Activated CD4-positive, alpha-beta memory T cell treated with anti-CD3 and anti-CD28 coated beads for 36 hours (primary cell): ENCODE results near the gene SLC18A2. TPM values are rescaled to one million over a fixed set of nuclear protein-coding genes. Genes with fewer than 3 reads are reported as not detected.

Experiments
- CTCF ChIA-PET: fragments of 350-600 bp; sonication (Branson Sonifier 250); formaldehyde crosslinking; loops from one replicate; lab custom pipeline; 2021; ENCODE audit warnings: antibody characterized with exemption, inconsistent platforms; lab: Charles Lee
- POLR2A ChIA-PET: fragments of 350-600 bp; sonication (Branson Sonifier 250); formaldehyde crosslinking; loops from one replicate; lab custom pipeline; 2021; ENCODE audit warnings: antibody characterized with exemption; lab: Charles Lee
- DNase-seq: peaks from one replicate; pipeline ENCODE4 v3.0.0-alpha.2; 2020
- H3K27ac Mint-ChIP-seq: one replicate; pipeline ENCODE4 v1.8.0; 2021; ENCODE audit warnings: mixed read lengths
- H3K27me3 Mint-ChIP-seq: one replicate; pipeline ENCODE4 v1.8.0; 2021; ENCODE audit warnings: mixed read lengths
- H3K36me3 Mint-ChIP-seq: one replicate; pipeline ENCODE4 v1.8.0; 2021; ENCODE audit warnings: mixed read lengths
- H3K4me1 Mint-ChIP-seq: one replicate; pipeline ENCODE4 v1.8.0; 2021; ENCODE audit warnings: low read depth, mixed read lengths
- H3K4me3 Mint-ChIP-seq: one replicate; pipeline ENCODE4 v1.8.0; 2021; ENCODE audit warnings: mild to moderate bottlenecking, mixed read lengths
- H3K9me3 Mint-ChIP-seq: one replicate; pipeline ENCODE4 v1.8.0; 2021; ENCODE audit warnings: mixed read lengths
- intact Hi-C: fragments of 100-400 bp; cut with micrococcal nuclease; formaldehyde crosslinking; loops from one replicate; pipeline ENCODE4 v1.15.1; 2023
- total RNA-seq, 2 experiments: library from RNA; stranded (reverse); gene quantifications; one replicate each; pipeline ENCODE4 v1.2.3, GENCODE V29; 2021

SLC18A2 gene
- total RNA-seq, 2 experiments from 2014 or later = not detected

GRCh38 chr10:117239721-117240620 is 943 bp upstream of the SLC18A2 start:
- ChIA-PET CTCF (no interaction called here), POLR2A (no interaction called here)
- intact Hi-C loops = no loop called here
- no peak overlapping the region for H3K4me3 Mint-ChIP-seq
- H3K4me1 Mint-ChIP-seq = peaks cover 3% of the 10 kb centered on the region
- H3K27me3 Mint-ChIP-seq = peaks cover 32% of the 10 kb centered on the region
- no peaks in the 10 kb centered on the region for H3K9me3 Mint-ChIP-seq
- no peak for DNase-seq
- no peak overlapping the region for H3K27ac Mint-ChIP-seq
- H3K36me3 Mint-ChIP-seq = no peaks in the 10 kb centered on the region

DNA sequence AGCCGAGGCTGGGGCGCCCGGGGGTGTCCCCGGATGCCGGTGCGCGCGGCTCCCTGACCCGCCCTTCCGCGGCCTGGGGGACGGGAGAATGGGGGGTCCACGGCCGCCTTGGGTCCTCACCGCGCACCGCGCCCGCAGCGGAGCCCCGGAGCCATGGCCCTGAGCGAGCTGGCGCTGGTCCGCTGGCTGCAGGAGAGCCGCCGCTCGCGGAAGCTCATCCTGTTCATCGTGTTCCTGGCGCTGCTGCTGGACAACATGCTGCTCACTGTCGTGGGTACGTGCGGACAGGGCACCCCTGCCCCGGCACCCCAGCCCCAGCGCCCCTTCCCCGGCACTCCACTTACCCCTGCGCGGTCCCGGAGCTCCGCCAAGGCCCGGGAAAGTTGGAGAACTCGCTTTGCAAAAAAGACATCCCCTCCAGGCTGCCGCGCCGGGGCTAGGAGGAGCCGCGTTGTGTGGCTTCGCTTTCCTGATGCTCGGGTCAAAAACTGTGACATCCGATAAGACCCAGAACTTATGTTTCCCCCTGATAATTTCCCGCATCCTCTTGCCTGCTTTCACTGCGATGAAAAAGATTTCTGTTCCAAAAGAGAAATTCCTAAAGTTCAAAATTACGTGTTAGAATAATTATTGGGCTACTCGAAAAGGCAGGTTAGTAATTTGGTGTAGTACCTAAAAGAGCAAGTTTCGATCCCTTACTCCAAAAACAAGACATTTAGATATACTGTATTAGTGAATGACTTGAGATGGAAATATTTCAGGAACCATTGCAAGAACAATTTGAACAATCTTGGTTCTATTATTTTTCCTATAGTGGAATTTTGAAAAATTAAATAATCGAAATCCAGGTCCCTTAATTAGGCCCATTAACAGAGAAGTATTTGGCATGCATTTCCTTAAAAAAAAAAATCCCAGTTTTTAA is 888 bp downstream of the SLC18A2 start:
- Mint-ChIP-seq H3K36me3 (no peaks in the 10 kb centered on the region), H3K9me3 (no peaks in the 10 kb centered on the region), H3K4me3 (no peak overlapping the region), H3K4me1 (peaks cover 3% of the 10 kb centered on the region), H3K27me3 (peaks cover 37% of the 10 kb centered on the region), H3K27ac (no peak overlapping the region)
- POLR2A ChIA-PET = no interaction called here
- CTCF ChIA-PET = interaction anchor here (1.9 kb wide), 1 partner anchor 25 kb away, joined by 10 read pairs; no protein-coding TSS in a partner anchor
- intact Hi-C loops = no loop called here
- no peak for DNase-seq

DNA sequence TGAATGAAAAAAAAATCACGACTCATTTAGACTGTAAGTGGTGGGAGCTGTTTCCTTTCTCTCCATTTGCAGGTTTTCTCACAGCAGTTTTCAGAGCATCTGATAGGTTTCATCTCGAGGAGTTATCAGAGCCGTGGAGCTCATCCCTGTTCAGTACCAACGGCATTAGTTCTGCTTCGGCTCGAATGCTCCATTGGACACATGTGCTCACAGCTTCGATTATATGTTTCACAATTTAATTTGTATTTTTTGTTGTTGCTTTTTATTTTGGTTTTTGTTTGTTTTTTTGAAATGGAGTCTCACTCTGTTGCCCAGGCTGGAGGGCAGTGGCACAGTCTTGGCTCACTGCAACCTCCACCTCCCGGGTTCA is 1.5 kb downstream of the SLC18A2 start:
- Mint-ChIP-seq H3K27ac (no peak overlapping the region), H3K9me3 (no peaks in the 10 kb centered on the region), H3K4me3 (no peak overlapping the region), H3K4me1 (peaks cover 4% of the 10 kb centered on the region), H3K27me3 (peaks cover 42% of the 10 kb centered on the region), H3K36me3 (no peaks in the 10 kb centered on the region)
- intact Hi-C loops = no loop called here
- POLR2A ChIA-PET = no interaction called here
- CTCF ChIA-PET = interaction anchor here (1.9 kb wide), 1 partner anchor 26 kb away, joined by 10 read pairs; no protein-coding TSS in a partner anchor
- no peak for DNase-seq

- no peak overlapping the region for H3K27ac Mint-ChIP-seq
- ChIA-PET POLR2A (no interaction called here), CTCF (interaction anchor here (0.8 kb wide), 1 partner anchor 31 kb away, joined by 3 read pairs; no protein-coding TSS in a partner anchor)
- H3K27me3 Mint-ChIP-seq = peaks cover 43% of the 10 kb centered on the region
- peaks cover 2% of the 10 kb centered on the region for H3K4me1 Mint-ChIP-seq
- DNase-seq = no peak
- H3K4me3 Mint-ChIP-seq = no peak overlapping the region
- H3K9me3 Mint-ChIP-seq = no peaks in the 10 kb centered on the region
- H3K36me3 Mint-ChIP-seq = no peaks in the 10 kb centered on the region
- intact Hi-C loops = no loop called here
Observed at GRCh38 chr10:117246997-117247671, 6.2 kb downstream of the SLC18A2 start.

GRCh38 chr10:117248750-117249465 is 8.0 kb downstream of the SLC18A2 start:
- Mint-ChIP-seq H3K27ac (no peak overlapping the region), H3K4me1 (peaks cover 2% of the 10 kb centered on the region), H3K36me3 (no peaks in the 10 kb centered on the region), H3K9me3 (no peaks in the 10 kb centered on the region), H3K4me3 (no peak overlapping the region), H3K27me3 (peaks cover 34% of the 10 kb centered on the region)
- DNase-seq = no peak
- intact Hi-C loops = no loop called here
- CTCF ChIA-PET = interaction anchor here (1.3 to 2.5 kb wide), 2 partner anchors 32 to 74 kb away, joined by 5 to 17 read pairs; no protein-coding TSS in a partner anchor
- POLR2A ChIA-PET = no interaction called here

GRCh38 chr10:117249493-117250093 is 8.7 kb downstream of the SLC18A2 start:
- no peaks in the 10 kb centered on the region for H3K36me3 Mint-ChIP-seq
- H3K4me3 Mint-ChIP-seq = no peak overlapping the region
- H3K4me1 Mint-ChIP-seq = peaks cover 2% of the 10 kb centered on the region
- intact Hi-C loops = no loop called here
- H3K27ac Mint-ChIP-seq = no peak overlapping the region
- no peak for DNase-seq
- H3K9me3 Mint-ChIP-seq = no peaks in the 10 kb centered on the region
- ChIA-PET POLR2A (no interaction called here), CTCF (interaction anchor here (1.3 to 2.5 kb wide), 2 partner anchors 33 to 75 kb away, joined by 5 to 17 read pairs; no protein-coding TSS in a partner anchor)
- peaks cover 30% of the 10 kb centered on the region for H3K27me3 Mint-ChIP-seq

DNA sequence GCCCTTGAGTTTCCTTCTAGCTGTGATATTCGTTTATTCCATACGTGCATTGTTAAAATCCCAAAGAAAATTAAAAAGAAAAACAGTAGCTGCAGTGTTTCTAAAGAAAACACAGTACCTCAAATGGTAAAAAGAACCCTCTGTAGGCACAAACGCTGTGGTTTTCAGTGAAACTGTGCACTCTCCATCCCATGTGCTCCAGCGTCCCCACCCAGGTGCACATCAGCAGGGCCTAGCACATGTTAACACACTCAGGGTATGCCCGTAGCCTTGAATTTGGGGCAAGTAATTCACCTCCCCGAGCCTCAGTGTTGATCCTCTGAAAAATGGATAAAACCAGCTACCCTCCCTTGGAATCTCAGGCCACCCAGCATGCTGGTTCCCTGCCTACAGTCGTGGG is 9.5 kb downstream of the SLC18A2 start:
- ChIA-PET CTCF (interaction anchor here (1.0 to 2.5 kb wide), 2 partner anchors 34 to 70 kb away, joined by 3 to 17 read pairs; no protein-coding TSS in a partner anchor), POLR2A (no interaction called here)
- no peak overlapping the region for H3K4me3 Mint-ChIP-seq
- no peaks in the 10 kb centered on the region for H3K36me3 Mint-ChIP-seq
- no peak for DNase-seq
- H3K27ac Mint-ChIP-seq = no peak overlapping the region
- no peaks in the 10 kb centered on the region for H3K9me3 Mint-ChIP-seq
- intact Hi-C loops = no loop called here
- peaks cover 2% of the 10 kb centered on the region for H3K4me1 Mint-ChIP-seq
- peaks cover 25% of the 10 kb centered on the region for H3K27me3 Mint-ChIP-seq

DNA sequence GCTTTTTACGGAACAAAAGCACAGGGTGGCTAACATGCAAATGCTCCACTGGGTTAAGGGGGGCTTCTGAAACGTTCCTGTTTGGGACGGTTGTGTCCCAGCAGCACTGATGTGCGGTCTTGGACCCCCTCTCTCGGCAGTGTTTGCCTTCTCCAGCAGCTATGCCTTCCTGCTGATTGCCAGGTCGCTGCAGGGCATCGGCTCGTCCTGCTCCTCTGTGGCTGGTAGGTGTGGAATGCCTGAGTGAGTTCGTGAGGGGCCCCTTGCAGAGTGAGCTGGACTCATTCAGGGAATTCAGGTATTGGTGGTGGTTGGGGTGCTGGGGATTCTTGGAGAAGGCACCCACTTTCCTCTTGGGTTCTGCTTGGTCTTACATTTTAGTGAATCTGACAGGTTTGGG is 13.0 kb downstream of the SLC18A2 start:
- intact Hi-C loops = no loop called here
- DNase-seq = no peak
- Mint-ChIP-seq H3K4me3 (no peak overlapping the region), H3K27ac (no peak overlapping the region), H3K9me3 (no peaks in the 10 kb centered on the region), H3K27me3 (peaks cover 10% of the 10 kb centered on the region), H3K4me1 (no peaks in the 10 kb centered on the region), H3K36me3 (no peaks in the 10 kb centered on the region)
- ChIA-PET CTCF (no interaction called here), POLR2A (no interaction called here)

DNA sequence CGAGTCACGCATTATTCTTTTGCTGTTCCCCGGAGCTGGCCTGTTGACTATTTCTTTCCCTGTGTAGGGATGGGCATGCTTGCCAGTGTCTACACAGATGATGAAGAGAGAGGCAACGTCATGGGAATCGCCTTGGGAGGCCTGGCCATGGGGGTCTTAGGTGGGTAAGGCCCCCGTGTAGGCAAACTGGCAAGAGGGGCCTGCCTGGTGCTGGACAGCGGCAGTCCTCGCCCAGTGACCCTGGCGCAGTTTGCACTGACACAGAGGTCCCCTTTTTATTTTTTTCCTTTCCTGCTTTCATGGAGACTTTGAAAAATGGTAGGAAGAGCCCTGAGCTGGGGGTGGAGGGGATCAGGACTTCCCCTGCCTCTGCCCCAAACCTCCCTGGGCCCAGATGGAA is 13.4 kb downstream of the SLC18A2 start:
- no peaks in the 10 kb centered on the region for H3K9me3 Mint-ChIP-seq
- no peak overlapping the region for H3K4me3 Mint-ChIP-seq
- H3K4me1 Mint-ChIP-seq = no peaks in the 10 kb centered on the region
- no peak overlapping the region for H3K27ac Mint-ChIP-seq
- no peak for DNase-seq
- CTCF ChIA-PET = no interaction called here
- intact Hi-C loops = no loop called here
- H3K27me3 Mint-ChIP-seq = peaks cover 12% of the 10 kb centered on the region
- POLR2A ChIA-PET = no interaction called here
- H3K36me3 Mint-ChIP-seq = no peaks in the 10 kb centered on the region

DNA sequence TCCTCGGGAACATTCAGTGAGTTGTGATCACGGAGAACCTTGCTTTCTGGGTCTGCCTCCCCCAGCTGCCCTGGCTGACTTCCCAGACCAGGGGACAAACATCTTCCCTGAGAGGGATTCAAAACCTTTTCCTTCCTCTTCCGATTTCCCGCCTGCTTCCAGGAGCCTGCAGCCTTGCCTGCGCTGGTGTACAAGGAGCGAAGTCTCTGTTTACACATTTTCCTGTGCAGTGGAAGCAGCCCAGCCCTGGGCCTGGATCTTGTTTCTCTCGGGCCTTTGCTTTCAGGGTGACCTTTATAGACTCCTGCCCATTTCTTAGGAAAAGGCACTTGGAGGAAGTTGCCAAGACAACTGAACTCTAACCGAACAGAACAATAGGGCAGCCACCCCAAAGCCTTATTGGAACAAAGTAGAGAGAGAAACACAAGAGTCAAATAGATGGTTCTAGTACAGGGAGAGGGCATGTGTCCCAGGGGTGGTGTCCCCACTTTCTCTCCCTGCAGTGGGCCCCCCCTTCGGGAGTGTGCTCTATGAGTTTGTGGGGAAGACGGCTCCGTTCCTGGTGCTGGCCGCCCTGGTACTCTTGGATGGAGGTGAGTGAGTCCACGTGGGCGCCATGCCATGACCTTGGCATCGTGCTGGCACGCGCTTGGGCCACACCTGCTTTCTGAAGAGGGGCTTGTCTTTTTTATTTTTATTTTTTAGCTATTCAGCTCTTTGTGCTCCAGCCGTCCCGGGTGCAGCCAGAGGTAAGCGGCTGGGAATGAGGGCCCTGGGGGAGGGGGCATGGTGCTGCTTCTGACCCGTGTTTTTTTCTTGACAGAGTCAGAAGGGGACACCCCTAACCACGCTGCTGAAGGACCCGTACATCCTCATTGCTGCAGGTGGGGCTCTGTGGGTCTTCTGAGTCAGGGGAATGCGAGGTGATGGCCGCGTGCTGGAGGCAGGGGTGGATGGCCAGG is 14.1 kb downstream of the SLC18A2 start:
- Mint-ChIP-seq H3K4me1 (no peaks in the 10 kb centered on the region), H3K9me3 (no peaks in the 10 kb centered on the region), H3K4me3 (no peak overlapping the region), H3K27me3 (peaks cover 13% of the 10 kb centered on the region), H3K36me3 (no peaks in the 10 kb centered on the region), H3K27ac (no peak overlapping the region)
- DNase-seq = no peak
- ChIA-PET POLR2A (no interaction called here), CTCF (no interaction called here)
- intact Hi-C loops = no loop called here
